Right kidney (tissue), 1 donor: Measurements from ENCODE around the gene TMPRSS11A.

Experiments used
- DNase-seq: peaks from one replicate; pipeline ENCODE4 v3.0.0-alpha.2; 2016

Gene TMPRSS11A

DNA sequence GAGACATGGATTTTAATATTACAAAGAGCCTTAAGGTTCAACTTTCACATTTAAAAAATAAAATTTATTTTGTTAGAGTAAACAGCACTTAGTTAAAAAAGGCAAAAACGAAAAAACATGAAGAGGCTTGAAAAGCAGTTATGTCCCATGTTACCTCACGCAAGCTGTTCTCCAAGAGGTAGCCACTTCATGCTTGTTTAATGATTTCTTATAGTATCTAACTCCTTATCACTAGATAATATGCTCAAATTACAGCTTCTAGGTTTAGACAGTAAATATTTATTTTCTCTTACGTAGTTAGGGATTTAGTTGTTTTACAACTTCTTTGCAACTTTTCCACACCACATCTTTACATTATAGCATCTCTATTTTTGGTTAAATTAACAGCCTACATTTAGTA lies 51.7 kb downstream of the TMPRSS11A start:
- no peak for DNase-seq

DNA sequence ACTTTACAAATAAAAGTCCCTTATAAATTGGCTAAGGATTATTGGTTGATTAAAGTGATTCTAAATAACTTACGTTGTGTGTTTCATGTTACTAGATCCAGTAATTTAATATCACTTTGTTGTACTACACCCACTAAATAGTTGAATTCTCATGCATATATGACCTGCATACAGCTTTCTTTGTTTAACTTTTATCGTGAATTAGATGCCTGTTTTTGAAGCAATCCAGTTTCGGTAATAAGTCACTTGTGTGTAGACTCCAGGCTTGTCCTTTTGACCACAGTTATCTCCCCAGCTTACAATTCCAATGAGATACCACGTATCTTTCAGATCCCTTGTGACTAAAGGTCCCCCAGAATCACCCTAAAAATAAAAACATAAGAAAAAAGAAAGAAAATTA lies 52.2 kb downstream of the TMPRSS11A start:
- no peak for DNase-seq

DNA sequence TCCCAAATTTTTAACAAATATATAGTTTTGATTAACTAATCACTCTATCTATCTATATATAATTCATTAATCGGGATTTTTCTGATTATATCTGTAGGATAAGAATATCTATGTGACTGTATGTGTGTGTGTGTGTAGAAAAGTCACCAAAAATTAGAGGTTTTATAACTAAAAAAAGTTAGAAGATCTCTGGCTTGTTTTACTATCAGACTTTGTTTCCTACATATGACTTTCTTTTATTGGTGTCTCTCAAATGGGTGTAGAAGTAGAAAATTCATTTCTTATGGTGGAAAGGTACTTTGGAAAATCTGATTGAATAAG lies 52.7 kb downstream of the TMPRSS11A start:
- no peak for DNase-seq

DNA sequence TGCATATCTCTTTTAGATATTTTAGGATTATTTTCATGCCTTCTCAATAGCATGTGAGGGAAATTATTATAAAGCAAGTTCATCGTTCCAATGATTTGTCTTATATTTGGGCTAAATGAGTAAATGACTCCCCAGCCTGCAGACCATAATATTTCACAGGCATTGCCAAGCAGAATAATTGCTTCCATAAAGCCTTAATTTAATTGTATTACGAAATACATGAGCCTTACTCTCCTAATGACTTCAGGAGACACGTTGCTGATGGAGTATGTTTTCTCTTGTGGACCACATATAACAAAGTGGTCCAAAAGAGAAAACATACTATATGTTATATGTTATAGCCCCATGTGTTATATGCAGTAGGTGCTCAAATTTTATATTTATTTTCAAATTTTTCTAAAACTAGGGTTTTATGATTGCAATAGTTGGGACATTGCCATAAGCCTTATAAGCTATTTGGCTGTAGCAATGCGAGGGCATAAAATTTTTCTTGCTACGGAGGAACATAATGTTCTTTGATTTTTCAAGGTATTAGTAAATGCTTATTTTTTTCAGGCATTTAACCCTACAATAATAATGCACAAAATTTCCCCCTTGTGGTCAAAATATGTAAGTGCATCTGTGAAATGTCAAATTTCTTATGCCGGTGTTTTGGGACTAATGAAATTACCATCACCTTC lies 53.2 kb downstream of the TMPRSS11A start:
- DNase-seq, result no peak

DNA sequence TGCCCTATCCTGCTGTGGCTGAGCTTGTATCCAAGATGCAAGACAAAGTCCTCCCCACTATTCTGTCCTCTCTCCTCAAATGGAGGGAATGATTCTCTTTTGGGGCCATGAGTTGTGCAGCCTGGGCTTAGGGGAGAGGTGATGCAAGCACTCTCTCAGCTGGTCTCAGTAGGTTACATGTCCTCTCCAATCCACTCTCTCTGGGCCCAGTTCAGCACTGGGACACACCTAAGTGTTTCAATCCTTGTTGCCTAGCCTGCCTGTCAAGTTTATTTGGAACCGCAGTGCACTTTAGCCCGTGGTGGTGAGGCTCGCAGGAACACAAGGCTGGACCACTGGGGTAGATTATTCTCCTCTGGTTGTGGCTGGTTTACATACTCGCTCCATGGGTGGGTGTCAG lies 55.6 kb downstream of the TMPRSS11A start:
- DNase-seq, result no peak

DNA sequence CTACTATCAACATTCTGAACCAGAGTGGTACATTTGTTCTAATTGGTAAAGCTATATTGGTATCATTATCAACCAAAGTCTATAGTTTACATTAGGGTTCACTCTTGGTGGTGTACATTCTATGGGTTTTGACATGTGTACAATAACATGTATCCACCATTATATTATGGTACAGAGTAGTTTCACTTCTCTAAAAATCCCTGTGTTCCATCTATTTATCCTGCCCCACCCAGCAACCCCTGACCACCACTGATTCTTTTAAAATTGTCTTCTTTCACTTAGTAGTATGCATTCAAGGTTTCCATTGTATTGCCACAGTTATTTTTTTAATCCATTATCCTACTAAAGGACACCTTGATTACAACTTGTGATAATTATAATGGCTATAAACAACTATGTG lies 64.2 kb downstream of the TMPRSS11A start:
- DNase-seq, result no peak

DNA sequence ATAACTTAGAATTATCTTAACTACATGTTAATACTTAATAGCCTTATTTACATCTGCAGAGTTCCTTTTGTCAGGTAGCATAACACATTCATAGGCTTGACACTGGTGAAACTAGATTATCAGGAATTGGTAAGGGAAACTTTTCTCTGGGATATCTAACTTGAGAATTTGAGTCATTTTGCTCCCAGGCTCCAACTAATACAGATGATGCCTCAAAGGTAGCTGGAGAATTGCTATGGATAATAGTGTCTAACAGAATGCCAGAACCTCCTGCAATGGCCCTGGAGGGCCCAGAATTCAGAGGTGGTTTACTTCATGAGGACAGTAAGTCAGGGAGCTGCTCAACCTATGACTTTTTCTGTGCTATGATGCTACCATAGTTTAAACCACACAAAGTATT lies 65.6 kb downstream of the TMPRSS11A start:
- DNase-seq, result no peak

DNA sequence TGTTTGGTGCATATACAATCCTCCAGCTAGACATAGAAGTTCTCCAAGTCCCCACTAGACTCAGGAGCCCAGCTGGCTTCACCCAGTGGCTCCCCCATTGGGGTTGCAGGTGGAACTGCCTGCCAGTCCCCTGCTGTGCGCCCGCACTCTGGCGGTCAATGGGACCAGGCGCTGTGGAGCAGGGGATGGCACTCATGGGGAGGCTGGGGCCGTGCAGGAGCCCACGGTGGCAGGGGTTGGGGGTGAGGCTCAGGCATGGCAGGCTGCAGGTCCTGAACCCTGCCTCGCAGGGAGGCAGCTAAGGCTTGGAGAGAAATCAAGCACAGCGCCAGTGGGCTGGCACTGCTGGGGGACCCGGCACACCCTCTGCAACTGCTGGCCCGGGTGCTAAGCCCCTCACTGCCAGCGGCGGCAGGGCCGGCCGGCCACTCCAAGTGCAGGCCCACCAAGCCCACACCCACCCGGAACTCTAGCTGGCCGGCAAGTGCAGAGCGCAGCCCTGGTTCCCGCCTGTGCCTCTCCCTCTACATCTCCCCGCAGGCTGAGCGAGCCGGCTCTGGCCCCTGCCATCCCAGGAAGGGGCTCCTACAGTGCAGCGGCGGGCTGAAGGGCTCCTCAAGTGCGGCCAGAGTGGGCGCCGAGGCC lies 66.8 kb downstream of the TMPRSS11A start:
- no peak for DNase-seq

DNA sequence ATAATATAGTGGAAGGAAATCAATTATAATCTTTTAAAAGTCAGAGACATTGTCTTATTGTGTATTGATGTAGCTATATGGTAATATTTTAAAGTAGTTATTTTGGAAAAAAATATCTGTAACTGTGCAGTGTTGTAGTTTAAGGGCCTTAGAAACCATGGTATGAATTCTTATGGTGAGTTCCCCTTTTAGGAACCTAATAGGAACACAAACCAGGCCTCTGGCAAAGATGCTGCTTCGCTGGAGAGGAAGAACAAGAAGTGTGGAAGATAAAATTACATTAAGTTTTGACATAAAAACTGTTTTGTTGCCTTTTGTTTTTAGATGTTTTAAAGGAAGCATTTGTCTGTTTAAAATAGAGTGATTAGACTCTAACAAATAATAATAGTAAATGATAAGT lies 68.6 kb downstream of the TMPRSS11A start:
- DNase-seq, result no peak

DNA sequence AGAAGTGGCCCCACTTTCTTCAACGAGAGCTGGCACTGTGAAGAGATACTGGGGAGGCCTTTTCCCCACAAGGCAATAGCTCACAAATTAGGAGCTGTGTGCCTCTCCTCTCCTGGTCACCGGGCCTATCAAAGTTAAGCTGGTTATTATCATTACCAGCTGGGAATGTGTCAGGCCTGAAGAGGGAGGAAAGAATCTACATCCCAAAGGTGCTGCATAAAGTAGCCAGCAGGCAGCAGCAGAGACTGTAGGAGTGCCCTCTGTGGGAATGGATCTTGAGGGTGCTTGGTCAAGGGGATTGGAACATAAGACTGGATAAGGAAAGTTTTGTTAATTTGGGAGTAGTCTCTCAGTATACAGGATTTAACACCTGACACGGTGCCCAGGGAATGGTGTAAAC lies 70.4 kb downstream of the TMPRSS11A start:
- no peak for DNase-seq

DNA sequence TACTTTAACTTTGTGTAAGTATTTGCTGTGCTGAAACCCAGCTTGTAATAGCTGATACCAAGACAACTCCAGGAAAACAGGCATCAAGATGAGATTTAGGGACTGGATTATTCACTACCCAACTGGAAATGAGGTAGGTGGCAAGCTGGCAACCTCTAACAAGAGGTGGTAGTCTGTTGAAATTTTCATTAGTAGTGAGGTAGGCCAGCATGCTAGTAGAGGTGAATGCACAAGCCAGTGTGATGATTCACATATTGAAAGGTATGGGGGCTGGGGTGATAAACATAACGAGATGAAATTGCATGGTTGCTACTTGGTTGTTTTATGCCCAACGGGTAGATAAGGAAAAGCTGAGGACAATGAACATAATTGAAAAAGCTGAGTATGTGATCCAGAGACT lies 71.0 kb downstream of the TMPRSS11A start:
- no peak for DNase-seq

DNA sequence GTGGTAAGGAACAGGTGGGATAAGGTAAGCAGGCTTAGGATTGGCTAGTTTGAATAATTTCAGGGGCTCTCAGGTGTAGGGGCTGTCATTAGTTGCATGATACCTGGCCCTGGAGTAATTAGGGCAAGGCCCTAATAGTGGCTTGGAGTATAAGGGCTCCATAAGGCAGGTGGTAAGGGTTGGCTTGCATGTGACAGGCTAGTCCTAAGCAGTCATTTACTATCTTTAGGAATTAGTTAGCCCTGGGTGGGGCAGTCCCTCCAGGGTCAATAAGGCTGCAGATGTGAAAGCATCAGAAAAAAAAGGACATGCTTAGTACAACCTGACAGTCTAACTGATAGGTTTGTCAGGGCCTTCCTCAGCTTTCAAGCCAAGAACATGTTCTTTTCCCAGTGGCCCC lies 71.6 kb downstream of the TMPRSS11A start:
- DNase-seq, result no peak

DNA sequence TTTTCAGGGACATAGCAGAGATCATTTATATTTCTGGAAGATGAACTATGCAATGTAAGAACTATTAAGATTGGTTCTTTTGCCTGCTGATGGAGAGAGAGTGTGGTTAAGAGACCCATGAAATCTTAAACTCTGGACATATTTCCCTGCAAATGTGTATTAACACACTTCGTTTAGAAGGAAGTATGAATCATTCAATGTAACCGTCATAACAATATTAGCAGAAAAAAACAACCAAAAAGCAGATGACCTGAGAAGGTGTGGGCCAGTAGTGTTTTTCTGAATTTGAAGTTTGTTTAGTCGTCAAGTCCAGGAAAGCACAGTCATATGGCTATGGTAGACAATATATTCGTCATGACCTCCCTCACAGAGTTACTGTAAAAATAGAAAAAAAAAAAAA lies 77.0 kb downstream of the TMPRSS11A start:
- no peak for DNase-seq

DNA sequence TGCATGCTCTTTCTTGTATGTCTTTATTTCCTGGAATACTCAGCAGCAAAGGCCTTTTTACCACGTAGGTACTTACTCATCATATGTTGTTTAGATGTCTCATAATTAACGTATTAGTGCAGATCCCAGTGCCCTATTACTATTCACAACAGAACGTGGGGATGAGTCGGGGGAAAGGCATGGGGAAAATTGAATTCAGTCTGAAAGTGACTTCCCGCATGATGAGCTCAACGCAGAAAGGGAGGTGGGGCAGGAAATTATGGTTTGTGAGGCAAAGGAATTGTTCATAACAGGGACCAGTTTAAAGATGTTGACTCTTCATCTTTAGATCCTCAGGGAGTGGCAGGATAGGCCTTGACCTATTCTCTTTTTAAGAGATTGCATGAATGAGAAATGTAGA lies 77.5 kb downstream of the TMPRSS11A start:
- DNase-seq, result no peak

DNA sequence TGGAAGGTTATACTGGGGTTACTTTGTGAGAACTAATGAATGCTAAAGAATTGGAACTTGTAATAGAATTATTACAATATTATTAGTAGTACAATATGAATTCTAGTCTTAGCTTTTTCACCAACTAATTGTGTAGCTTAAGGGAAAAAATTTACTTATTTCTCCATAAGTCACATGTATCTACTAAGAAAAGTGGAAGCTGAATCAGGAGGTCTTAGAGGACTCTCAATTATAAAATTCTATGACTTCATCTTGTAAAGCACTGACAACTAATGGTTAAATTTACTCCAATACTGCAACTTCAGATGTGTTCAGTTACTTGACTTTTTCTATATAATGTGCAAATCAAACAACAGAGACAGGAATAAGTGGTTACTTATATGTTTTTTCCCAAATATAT lies 78.6 kb downstream of the TMPRSS11A start:
- DNase-seq, result no peak

DNA sequence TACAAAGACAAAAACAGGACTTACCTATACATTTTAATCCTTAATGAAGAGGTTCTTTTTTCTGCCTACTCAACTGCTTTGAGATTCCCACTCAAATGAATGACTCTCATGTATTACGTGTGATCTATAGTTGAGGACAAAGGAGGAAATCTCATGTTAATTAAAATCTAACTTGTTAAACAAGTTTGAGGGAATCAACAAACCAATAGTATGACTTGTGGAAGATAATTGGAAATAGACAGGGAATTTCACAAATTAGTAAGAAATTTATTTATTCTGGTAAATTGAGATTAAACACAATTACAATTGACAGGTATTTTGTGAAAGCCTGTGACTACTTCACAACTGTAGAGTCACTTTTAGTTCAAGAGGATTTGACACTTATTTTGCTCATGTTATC lies 79.4 kb downstream of the TMPRSS11A start, which contains the start of gene TMPRSS11D:
Gene TMPRSS11D, minus strand, starts transcription at position 101 of the 400 bp plus-strand sequence. Its CDS starts 69 bp downstream, at position 32.
- DNase-seq, result no peak

DNA sequence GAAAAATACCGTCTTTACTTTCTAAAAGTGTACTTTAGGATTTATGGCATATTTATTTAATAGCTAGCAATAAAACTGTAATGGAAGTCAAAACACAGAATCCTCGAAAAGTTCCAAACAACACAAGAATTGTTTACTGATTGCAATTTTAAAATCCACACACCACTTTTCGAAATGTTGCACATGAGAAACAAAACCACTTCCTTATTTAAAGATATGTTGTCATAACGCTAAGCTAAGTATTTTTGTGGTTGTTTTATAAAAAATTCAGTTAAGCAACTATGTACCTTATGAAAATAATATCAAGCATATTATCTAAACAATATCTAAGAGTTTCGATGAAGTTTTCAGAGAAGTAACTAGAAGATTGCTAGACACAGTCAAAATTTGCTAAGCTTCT lies 79.8 kb downstream of the TMPRSS11A start:
- no peak for DNase-seq

DNA sequence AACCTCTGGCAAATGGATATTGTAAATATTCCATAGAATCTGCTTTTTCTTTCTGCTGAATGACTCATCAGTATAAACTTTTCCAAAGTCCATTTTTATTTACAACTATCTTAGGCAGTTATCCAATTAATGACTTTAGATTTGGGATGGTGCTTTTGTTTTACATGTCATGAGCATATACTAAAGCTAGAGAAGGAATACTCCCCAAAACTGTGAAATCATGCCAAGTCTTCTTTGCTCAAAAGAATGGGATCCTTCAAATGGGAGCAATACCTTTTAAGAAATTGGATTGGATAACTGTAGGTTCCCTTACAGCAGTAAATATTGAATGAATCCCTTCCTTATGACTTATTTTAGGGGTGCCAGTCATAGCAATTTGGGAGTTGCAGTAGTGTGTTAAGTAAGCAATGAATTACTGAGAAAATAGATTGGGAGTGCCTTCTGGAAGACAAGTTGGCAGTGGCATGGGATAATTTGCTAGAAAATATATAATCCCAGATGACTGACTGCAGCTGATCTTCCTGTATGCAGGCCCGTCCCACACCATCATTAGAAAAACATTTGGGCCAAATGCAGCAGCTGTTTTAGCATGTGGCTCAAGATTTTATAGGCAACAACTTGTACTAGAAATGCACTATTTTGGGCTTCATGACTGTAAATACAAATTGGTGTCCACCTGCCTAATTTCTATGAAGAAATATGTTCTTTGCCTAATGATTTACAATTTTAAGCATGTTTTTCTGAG lies 82.3 kb downstream of the TMPRSS11A start:
- DNase-seq, result no peak

DNA sequence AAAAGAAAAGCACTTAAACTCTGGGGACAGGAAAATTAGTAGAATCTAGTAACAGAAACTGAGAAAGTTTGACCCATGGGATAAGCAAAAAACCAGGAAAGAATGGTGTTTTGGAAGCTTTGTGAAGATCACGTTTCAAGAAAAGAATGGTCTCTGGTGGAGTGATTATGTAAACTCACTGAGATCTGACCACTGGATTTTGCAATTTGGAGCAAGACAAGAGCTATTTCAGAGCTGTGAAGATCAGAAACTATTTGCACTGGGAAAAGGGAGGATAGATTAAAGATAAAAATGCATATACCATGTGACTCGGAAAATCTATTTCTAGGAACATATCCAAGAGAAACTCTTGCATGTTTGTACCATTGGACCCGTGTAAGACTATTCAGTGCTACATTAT lies 83.8 kb downstream of the TMPRSS11A start:
- DNase-seq, result no peak

DNA sequence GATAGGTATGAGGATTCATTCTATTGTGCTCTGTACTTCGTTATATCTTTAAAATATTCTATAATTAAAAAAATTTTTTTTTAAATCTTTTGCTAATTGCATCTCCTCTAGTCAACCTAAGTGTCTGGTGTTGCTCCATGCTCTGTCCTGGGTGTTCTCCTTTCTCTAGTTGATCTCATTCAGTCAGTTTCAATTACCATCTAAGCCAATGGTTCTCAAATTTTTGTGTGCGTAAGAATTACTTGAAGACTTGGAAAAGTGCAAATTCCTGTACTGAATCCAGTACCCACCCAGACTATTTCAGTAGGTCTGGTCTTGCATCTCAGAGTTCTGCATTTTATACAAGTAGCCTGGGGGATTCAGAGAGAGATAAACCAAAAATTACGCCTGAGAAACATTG lies 86.2 kb downstream of the TMPRSS11A start:
- DNase-seq, result no peak

DNA sequence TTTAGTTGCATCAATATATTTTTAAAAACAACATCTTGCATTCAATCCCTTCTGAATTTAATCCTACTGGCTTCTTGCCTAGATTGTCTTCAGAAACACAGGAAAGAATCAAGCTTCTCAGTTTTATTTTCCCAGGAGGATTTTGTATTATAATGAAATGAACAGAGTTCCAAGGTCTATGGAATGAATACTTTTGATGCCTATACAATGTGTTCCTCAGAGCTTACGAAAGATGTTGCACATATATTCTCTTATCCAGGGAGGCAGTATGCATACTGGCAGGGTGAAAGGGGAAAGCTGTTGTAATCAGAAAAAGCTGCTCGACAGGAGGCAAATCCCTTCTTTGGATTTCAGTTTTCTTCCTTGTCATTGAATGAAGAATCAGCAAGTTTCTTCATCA lies 88.3 kb downstream of the TMPRSS11A start:
- DNase-seq, result no peak

DNA sequence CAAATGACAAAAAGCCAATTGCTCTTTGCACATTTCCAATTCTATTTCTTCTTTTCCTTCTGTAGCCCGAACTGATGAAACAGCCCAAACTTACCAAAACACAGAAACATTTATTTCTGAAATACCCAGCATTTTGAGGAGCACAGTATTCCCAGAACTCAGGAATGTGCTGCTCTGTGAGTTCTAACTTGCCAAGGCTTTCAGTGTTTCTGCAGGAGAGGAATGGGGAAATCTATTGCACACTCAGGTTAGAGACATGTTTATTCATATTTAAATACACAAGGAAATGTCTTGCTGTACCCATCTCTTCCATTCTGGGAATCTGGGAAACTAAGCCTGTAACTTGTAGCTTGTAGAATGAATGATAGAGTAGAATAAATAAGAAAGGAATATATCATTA lies 90.2 kb downstream of the TMPRSS11A start:
- no peak for DNase-seq

DNA sequence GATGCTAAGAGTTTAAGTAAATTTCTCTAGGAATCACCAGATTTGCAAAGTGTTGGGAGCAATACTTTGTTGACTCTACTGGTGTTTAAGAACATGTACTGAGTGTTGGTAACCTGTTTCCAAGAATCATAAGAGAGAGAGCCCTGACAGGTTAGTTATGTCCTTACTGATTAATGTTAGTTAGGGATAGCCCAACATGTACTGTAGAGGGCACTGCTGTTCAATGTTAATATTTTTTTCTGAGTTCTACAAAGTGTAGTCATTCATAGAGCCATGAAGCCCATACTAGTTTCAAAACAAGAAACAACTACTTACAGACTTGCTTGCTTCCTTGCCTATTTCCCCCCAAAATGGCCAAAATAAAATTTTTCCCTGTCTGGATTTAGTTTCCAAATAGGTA lies 91.4 kb downstream of the TMPRSS11A start:
- no peak for DNase-seq
